T47D (cell line): ENCODE results near the gene AATK.
A peak's percentile ranks its signal among the peaks of the same experiment; 100 is the strongest.

Experiments used
- DNase-seq, 2 experiments: peaks; one replicate each; pipeline versions ENCODE4 v3.0.0 to v3.0.0-alpha.2; 2011 to 2012; ENCODE audit warnings: low read depth in 1 of 2, low spot score in 1 of 2
- JUND ChIP-seq: IDR thresholded peaks from 2 replicates; pipeline ENCODE4 v1.6.1; 2012; ENCODE audit warnings: low read depth
- in situ Hi-C: cut with HindIII; loops from 2 replicates; pipeline ENCODE4 v1.10.0; 2016; ENCODE audit warnings: low sequenced_read_pairs, low pct_unique_long_range_greater_than_20kb

The AATK gene

DNA sequence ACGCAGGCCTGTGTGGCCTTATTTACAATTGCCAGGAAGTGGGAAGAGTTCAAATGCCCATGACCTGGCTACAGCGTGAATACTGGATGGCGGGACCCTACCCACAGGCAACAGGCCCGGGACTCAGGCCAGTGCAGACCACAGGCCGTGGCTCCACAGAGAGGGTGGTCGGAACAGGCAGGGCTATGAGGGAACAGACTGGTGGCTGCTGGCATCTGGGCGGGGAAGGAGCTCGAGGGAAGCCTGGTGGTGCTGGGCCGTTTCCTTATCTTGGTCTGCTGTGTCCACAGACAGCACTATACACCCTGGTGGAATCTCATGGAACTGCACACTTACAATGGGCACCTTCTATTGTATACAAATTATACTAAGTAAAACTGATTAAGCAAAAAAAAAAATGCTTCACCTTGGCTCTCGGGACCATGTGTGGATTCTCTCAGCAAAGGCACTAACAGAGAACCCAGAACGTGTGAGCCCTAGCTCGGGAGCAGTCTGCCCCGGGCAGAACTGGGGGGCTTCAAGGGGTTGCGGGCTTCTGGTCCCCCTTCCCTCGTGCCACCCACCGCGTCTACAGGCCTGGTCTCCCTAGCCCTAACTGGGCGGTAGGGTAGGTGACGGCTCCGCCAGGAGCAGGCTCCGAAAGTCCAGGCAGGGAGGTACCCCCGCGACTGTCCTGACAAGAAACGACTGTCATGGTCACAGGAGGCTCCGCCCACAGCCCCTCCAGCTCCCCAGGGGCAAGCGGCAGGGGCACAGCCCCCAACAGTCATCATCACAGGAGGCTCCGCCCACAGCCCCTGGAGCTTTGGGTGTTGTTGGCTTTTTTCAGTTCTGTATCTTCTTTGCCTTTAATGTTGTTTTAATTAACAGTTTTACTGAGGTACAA is 34.9 kb upstream of the AATK start:
- TF ChIP-seq JUND: no peak
- in situ Hi-C loops: no loop called here
- peak; percentile 79 to 89 for DNase-seq

DNA sequence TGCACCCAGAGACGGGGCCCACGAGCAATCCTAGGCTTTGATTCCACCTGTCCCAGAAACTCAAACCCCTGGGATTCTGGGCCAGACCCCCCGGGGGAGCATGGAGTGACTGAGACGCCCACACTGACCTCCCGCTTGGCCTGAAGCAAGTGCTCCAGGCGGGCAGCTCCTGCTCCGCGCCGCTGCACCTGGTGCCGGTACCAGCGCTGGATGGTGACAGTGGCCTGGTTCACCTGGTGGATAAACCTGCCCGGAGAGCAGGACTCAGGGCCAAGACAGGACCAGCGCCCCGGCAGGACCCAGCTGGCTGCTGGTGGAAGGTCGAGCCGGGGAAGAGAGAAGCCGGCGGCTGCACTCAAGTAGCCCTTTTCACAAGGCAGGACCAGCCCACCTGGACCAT is 34.2 kb upstream of the AATK start:
- in situ Hi-C loops: no loop called here
- no peak for TF ChIP-seq JUND
- no peak for DNase-seq

DNA sequence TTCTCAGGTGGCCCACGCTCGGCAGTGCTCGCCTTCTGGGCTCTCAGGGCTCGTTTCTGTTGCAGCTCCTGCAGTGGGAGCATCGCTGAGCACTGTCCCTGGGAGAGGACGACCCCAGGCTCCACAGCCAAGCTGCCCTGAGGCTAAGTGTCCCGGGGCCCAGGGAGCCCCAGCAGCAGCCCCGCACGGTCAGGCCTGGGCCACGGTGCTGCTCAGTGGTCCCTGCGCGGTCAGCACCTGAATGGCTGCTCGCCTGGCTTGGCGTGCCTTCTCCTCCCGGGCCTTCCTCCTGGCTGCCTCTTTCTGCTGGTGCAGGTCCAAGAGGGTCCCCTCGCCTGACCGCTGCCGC is 33.4 kb upstream of the AATK start:
- no peak for TF ChIP-seq JUND

DNA sequence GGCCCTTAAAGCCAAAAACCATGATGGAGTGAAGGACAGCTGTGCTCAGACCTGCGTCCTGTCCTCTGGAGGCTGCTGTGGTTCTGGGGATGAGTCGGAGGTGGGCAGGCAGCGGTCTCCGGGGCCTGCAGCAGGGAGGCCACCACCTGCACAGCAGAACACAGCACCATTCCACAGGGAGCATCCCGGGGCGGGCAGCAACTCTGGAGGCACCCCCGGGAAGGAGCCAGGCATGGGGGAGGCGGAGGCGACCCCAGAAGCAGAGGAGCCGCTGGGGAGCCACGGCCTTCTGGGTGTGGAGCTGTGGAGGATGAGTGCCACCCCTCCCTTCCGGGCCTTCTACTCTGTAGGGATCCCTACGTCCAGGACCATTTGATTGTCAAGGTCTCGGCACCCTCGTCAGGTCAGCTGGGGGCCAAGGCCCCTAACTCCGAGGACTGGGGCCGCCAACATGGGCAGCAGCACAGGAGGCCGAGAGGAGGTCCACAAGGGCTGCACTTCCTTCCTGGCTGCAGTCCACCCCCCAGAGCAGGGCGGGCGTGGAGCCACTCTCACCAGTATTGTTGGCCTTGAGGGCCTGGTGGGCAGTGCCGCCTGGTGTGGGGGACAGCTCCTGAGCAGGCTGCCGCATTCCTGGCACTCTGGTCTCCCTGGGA is 32.9 kb upstream of the AATK start:
- no peak for DNase-seq
- in situ Hi-C loops: no loop called here
- no peak for TF ChIP-seq JUND

More for the DNA sequence above, 33.4 kb upstream of the AATK start:
- DNase-seq: no peak
- in situ Hi-C loops: no loop called here

DNA sequence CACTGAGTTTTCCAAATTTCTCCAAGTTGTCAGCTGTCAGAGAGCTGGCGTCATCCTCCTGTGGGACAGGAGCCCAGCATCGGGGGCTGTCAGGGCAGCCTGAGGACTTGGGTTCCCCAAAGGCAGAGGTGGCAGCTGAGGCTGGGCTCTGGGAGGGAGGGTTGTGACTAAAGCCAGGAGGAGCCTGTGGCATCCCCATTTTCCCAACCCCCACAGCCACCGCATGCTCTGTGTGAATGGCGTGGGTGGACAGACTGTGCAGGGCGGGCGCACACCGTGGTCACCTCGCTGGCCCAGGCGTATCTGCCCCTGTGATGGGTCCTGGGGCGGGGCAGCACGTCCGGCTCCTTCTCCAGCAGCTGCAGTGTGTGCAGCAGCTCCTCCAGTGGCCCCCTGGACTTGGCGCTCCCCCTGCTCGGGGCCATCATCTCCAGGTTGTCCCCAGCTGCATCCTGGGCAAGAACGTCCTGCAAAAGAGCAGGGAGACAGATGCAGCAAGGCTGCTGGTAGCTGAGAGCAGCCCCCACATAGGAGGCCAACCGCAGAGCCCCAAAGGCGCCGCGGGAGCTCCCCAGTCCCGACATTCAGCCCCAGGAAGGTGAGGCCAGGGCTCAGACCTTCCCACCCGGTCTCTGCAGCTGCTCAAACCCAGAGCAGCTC is 31.9 kb upstream of the AATK start:
- no peak for TF ChIP-seq JUND
- in situ Hi-C loops: no loop called here
- no peak for DNase-seq

DNA sequence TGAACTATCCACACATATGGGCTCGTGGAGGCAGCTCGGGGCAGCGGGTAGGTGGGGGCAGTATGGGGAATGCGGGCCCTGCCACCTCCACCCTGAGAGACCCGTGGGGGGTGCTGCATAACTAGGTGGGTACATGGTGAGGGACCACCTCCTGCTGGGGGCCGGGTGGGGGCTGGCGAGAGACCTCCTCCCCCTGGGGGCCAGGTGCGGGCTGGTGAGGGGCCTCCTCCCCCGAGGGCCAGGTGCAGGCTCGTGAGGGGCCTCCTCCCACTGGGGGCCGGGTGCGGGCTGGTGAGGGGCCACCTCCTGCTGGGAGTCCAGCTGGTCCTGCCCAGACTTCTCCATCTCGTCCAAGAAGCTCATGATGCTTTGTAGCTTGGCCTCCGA is 31.4 kb upstream of the AATK start:
- no peak for TF ChIP-seq JUND
- DNase-seq: no peak
- in situ Hi-C loops: no loop called here

DNA sequence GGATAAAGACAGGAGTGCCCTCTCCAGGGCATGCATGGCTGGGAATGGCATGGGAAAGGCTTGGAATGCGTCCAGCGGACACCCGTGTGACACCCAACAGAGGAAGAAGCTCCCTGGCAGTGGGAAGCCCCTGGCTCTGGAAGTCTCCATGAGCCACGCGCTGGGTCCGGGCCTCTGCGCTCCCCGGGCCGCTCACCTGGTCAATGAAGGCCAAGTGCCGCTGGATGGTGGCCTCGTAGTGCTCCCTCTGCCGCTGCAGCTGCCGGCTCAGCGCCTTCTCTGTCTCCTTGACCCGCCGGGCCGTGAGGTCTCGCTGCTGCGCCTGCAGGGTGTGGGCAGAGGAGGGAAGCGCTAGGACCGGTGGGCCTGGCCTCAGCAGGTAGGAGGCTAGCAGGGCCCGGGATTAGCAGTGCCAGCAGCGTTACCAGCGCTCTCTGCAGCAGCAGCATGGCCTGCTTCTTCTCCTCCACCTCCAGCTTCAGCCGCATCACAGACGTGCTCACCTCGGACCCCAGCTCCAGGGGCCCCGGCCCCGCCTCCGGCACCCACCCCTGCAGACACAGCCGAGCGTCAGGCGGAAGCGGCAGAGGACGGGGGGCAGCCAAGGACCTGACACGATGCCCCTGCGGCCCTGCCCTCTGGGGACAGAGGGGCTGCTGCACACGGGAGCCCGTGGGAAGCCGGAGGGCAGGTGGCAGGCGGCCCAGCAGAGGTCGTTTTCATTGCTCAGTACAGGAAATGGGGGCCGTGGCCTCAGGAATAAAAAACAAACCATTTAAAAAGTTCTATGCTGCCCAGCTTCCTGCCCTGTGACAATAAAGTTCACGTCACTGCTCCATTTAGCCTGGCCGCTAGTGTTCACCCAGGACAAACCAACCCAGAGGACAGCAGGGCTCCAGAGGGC is 30.7 kb upstream of the AATK start:
- TF ChIP-seq JUND: no peak
- DNase-seq: no peak
- in situ Hi-C loops: no loop called here

DNA sequence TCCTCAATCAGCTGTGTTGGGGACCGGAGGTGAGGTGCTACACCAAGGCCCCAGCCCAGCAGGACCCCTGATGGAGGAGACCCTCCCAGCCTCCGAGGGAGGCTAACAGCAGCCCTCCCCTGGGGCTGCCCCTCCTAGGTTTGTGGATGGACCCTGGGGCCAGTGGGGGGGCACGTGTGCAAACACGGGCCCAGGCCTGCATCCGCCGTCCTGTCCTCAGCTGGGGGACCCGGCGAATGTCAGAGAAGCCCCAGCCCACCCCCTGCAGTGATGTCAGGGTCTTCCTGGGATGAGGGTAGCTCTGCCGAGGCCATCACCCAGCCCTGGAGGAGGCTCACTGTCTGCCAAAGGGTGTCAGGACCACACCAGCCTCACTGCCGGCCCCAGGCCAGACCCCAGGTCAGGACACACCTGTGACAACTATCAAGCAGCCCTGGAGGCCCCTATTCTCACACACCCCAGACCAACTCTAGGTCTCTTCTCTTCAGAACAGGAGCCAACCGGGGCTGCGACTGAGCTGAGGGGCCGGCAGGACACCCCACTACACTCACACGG is 30.0 kb upstream of the AATK start:
- no peak for DNase-seq
- in situ Hi-C loops: no loop called here
- TF ChIP-seq JUND: no peak

DNA sequence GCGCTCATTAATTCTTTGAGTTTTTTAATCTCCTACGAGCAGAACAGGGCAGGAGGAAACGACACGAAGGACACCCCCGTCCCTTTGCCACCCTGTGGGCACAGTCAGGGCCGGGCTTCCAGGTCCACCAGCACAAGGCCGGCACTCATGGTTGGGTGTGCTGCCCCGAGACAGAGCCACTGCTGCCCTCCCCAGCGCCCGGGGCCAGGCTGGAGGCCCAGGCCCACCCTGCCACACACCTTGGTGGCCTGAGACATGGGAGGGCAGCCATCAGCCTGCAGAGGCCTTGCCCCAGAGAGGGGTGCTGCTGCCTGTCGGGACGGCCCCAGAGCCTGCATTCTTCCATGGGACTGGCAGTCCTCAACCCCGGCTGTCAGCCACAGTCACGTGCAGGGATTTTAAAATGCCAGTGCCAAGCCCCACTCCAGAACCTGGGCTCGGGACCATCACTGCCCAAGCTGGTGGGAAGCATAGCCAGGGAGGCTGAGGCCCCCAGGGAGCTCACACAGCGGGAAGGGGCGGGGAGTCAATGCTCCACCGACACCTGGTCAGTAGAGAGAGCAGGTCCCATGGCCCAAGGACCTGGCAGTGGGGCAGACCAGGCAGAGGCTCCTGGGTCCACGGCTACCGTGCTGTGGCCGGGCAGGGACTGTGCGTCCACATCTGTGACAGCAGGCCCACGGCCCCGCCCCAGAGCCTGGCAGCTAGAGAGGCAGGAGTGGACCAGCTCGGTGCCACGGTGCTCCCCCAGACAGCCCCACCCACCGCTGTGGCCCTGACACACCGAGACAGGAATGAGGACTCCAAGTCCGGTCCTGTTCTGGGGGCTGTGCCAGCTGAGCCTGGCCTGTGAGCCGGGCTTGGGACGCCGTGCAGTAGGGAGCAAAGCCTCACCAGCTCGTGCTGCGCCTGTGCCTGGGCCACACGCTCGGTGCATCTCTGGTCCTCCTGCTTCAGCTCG is 29.2 kb upstream of the AATK start:
- in situ Hi-C loops: no loop called here
- DNase-seq: no peak
- TF ChIP-seq JUND: no peak

DNA sequence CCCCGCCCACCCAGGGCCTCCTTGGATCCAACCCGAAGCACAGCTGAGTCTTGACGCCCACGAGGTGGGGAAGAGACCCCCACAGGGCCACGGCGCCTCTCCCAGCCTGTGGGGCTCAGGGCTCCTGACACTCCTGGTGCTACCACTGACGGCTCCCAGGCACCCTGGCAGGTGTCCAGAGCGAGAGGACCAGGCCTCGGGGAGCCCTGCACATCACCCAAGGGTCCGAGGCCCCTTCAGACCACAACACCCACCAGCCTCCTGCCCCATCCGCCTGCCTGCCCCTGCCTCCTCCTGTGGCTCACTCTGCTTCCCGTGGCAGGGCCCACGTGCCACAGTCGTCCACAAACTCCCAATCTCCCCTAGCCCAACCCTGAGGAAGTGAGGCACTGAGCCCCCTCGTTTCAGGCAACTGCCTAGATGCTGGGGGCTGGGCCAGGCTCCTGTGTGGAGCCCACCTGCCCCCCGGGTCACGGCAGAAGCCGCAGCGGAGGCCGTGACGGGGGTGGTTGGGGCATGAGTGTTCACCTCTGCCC is 28.3 kb upstream of the AATK start:
- in situ Hi-C loops: no loop called here
- TF ChIP-seq JUND: no peak
- DNase-seq: no peak
